ENCODE results near the gene ASPHD2.

GRCh38 chr22:26391091-26391490 is 38.0 kb upstream of the ASPHD2 start:
- TF ChIP-seq, protein P1, sequence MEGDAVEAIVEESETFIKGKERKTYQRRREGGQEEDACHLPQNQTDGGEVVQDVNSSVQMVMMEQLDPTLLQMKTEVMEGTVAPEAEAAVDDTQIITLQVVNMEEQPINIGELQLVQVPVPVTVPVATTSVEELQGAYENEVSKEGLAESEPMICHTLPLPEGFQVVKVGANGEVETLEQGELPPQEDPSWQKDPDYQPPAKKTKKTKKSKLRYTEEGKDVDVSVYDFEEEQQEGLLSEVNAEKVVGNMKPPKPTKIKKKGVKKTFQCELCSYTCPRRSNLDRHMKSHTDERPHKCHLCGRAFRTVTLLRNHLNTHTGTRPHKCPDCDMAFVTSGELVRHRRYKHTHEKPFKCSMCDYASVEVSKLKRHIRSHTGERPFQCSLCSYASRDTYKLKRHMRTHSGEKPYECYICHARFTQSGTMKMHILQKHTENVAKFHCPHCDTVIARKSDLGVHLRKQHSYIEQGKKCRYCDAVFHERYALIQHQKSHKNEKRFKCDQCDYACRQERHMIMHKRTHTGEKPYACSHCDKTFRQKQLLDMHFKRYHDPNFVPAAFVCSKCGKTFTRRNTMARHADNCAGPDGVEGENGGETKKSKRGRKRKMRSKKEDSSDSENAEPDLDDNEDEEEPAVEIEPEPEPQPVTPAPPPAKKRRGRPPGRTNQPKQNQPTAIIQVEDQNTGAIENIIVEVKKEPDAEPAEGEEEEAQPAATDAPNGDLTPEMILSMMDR (IDR thresholded peaks at IDR 0.05) = no peak
- TF ChIP-seq POLR2A (IDR thresholded peaks at IDR 0.05) = no peak
